ENCODE data around the gene ADCY7. TPM values are rescaled to one million over a fixed set of nuclear protein-coding genes. Genes with fewer than 3 reads are reported as not detected.

The ADCY7 gene
- total RNA-seq, 1 experiment from 2014 or later = 13.1 TPM

GRCh38 chr16:50268352-50268751 lies 2.0 kb downstream of the ADCY7 start:
- H3K27ac ChIP-seq (ENCODE audit: low read length) = no peak overlapping the region
- ATAC-seq = no peak
- CTCF ChIA-PET = no interaction called here
- no peak overlapping the region for H3K9ac ChIP-seq (ENCODE audit: low read length)
- POLR2A ChIA-PET (ENCODE audit: unreplicated experiment) = no interaction called here
- peaks cover 20% of the 10 kb centered on the region for H3K4me1 ChIP-seq (ENCODE audit: insufficient read depth, low read length)
- no peaks in the 10 kb centered on the region for H4K20me1 ChIP-seq (ENCODE audit: low read length)
- DNase-seq = no peak
- H3K4me2 ChIP-seq (ENCODE audit: low read length) = no peak overlapping the region
- BruUV-seq (replicated peaks) = no TSS peak
- no peaks in the 10 kb centered on the region for H3K27me3 ChIP-seq (ENCODE audit: low read length)
- no peaks in the 10 kb centered on the region for H3F3A ChIP-seq (ENCODE audit: low read length, unreplicated experiment)
- no peaks in the 10 kb centered on the region for H3K9me2 ChIP-seq (replicated peaks; ENCODE audit: low read length)
- no peak overlapping the region for H2AFZ ChIP-seq (ENCODE audit: low read length)
- H3K79me2 ChIP-seq (ENCODE audit: low read length) = 0 out of 2 replicates have a peak, but pooled peaks cover 10% of the 10 kb centered on the region
- intact Hi-C loops (cut with micrococcal nuclease) = no loop called here
- H3K4me3 ChIP-seq (ENCODE audit: low read length) = no peak overlapping the region
- H3K36me3 ChIP-seq (ENCODE audit: low read depth, low read length) = no peaks in the 10 kb centered on the region
- TF ChIP-seq EZH2phosphoT487 (IDR thresholded peaks at IDR 0.05; ENCODE audit: borderline replicate concordance, low read length) = no peak
- no peak for TF ChIP-seq CTCF (conservative IDR thresholded peaks at IDR 0.05; ENCODE audit: low read depth, low read length)
- no peak for TF ChIP-seq EZH2 (IDR thresholded peaks at IDR 0.05; ENCODE audit: low read length, unreplicated experiment)
- no peaks in the 10 kb centered on the region for H3K9me3 ChIP-seq (ENCODE audit: low read length)

GRCh38 chr16:50269061-50269705 lies 2.8 kb downstream of the ADCY7 start:
- H3K9me2 ChIP-seq (replicated peaks; ENCODE audit: low read length) = no peaks in the 10 kb centered on the region
- no peaks in the 10 kb centered on the region for H3F3A ChIP-seq (ENCODE audit: low read length, unreplicated experiment)
- no peak overlapping the region for H3K4me3 ChIP-seq (ENCODE audit: low read length)
- H3K4me2 ChIP-seq (ENCODE audit: low read length) = no peak overlapping the region
- no peak overlapping the region for H3K9ac ChIP-seq (ENCODE audit: low read length)
- intact Hi-C loops (cut with micrococcal nuclease) = no loop called here
- ATAC-seq (no peak), DNase-seq (no peak)
- H3K9me3 ChIP-seq (ENCODE audit: low read length) = no peaks in the 10 kb centered on the region
- no peaks in the 10 kb centered on the region for H3K36me3 ChIP-seq (ENCODE audit: low read depth, low read length)
- no peak for TF ChIP-seq EZH2 (IDR thresholded peaks at IDR 0.05; ENCODE audit: low read length, unreplicated experiment)
- no peak for TF ChIP-seq CTCF (conservative IDR thresholded peaks at IDR 0.05; ENCODE audit: low read depth, low read length)
- TF ChIP-seq EZH2phosphoT487 (IDR thresholded peaks at IDR 0.05; ENCODE audit: borderline replicate concordance, low read length) = no peak
- no peaks in the 10 kb centered on the region for H4K20me1 ChIP-seq (ENCODE audit: low read length)
- H3K27ac ChIP-seq (ENCODE audit: low read length) = no peak overlapping the region
- peaks cover 12% of the 10 kb centered on the region for H3K4me1 ChIP-seq (ENCODE audit: insufficient read depth, low read length)
- CTCF ChIA-PET = no interaction called here
- H3K79me2 ChIP-seq (ENCODE audit: low read length) = 0 out of 2 replicates have a peak, but pooled peaks cover 10% of the 10 kb centered on the region
- no TSS peak for BruUV-seq (replicated peaks)
- POLR2A ChIA-PET (ENCODE audit: unreplicated experiment) = no interaction called here
- no peak overlapping the region for H2AFZ ChIP-seq (ENCODE audit: low read length)
- H3K27me3 ChIP-seq (ENCODE audit: low read length) = no peaks in the 10 kb centered on the region

GRCh38 chr16:50269769-50270509 lies 3.6 kb downstream of the ADCY7 start:
- Histone ChIP-seq H3K4me1 (ENCODE audit: insufficient read depth, low read length) (0 out of 2 replicates have a peak, but pooled peaks cover 6% of the 10 kb centered on the region), H3F3A (ENCODE audit: low read length, unreplicated experiment) (no peaks in the 10 kb centered on the region), H3K36me3 (ENCODE audit: low read depth, low read length) (no peaks in the 10 kb centered on the region), H3K27ac (ENCODE audit: low read length) (no peak overlapping the region), H3K4me3 (ENCODE audit: low read length) (no peak overlapping the region), H3K9ac (ENCODE audit: low read length) (no peak overlapping the region), H3K9me3 (ENCODE audit: low read length) (no peaks in the 10 kb centered on the region), H3K27me3 (ENCODE audit: low read length) (no peaks in the 10 kb centered on the region), H4K20me1 (ENCODE audit: low read length) (no peaks in the 10 kb centered on the region), H3K4me2 (ENCODE audit: low read length) (no peak overlapping the region), H3K9me2 (replicated peaks; ENCODE audit: low read length) (no peaks in the 10 kb centered on the region), H3K79me2 (ENCODE audit: low read length) (0 out of 2 replicates have a peak, but pooled peaks cover 9% of the 10 kb centered on the region), H2AFZ (ENCODE audit: low read length) (no peak overlapping the region)
- ATAC-seq (no peak), DNase-seq (no peak)
- BruUV-seq (replicated peaks) = no TSS peak
- no peak for TF ChIP-seq CTCF (conservative IDR thresholded peaks at IDR 0.05; ENCODE audit: low read depth, low read length)
- TF ChIP-seq EZH2 (IDR thresholded peaks at IDR 0.05; ENCODE audit: low read length, unreplicated experiment) = no peak
- no peak for TF ChIP-seq EZH2phosphoT487 (IDR thresholded peaks at IDR 0.05; ENCODE audit: borderline replicate concordance, low read length)
- intact Hi-C loops (cut with micrococcal nuclease) = no loop called here
- POLR2A ChIA-PET (ENCODE audit: unreplicated experiment) = no interaction called here
- CTCF ChIA-PET = interaction anchor here (0.6 kb wide), 1 partner anchor 99 kb away, joined by 11 read pairs; the partner anchor contains the start of gene BRD7
